ENCODE data around the gene NACC1. TPM values are rescaled to one million over a fixed set of nuclear protein-coding genes. Genes with fewer than 3 reads are reported as not detected.
A peak's percentile ranks its signal among the peaks of the same experiment; 100 is the strongest.

NACC1 gene
- total and polyA plus RNA-seq, 2 donors (not counting 3 experiments of a cell fraction or from before 2014, with no cell fraction given): 97.6 to 120 TPM

- H3K4me1 ChIP-seq (ENCODE audit: control insufficient read depth, extremely low read depth, insufficient read depth, low read length): peaks cover 12% of the 10 kb centered on the region
- TF ChIP-seq MAX (IDR thresholded peaks at IDR 0.05; ENCODE audit: insufficient read depth, insufficient read length) (peak; percentile 82), MYC (IDR thresholded peaks at IDR 0.05; ENCODE audit: low read depth, low read length) (no peak), JUN (IDR thresholded peaks at IDR 0.05; ENCODE audit: borderline replicate concordance, insufficient read depth, insufficient read length, low read depth) (no peak), CTCF (IDR thresholded peaks at IDR 0.05; ENCODE audit: extremely low read depth in 1 of 2, insufficient read depth in 1 of 2, low read depth in 1 of 2, low read length in 2 of 2) (peak in 1 of 2 donors; percentile 55), EZH2 (IDR thresholded peaks at IDR 0.05; ENCODE audit: borderline replicate concordance, low read depth, low read length, severe bottlenecking) (no peak), GATA2 (IDR thresholded peaks at IDR 0.05; ENCODE audit: insufficient read depth, insufficient read length, low read depth, low read length) (no peak), FOS (IDR thresholded peaks at IDR 0.05; ENCODE audit: borderline replicate concordance, insufficient read depth, low read length) (no peak), POLR2A (IDR thresholded peaks at IDR 0.05; ENCODE audit: low read depth, low read length) (peak; percentile 68), POLR2AphosphoS5 (IDR thresholded peaks at IDR 0.05; ENCODE audit: insufficient read depth, low read depth, low read length) (peak; percentile 84)
- no peaks in the 10 kb centered on the region for H3K27me3 ChIP-seq (ENCODE audit: control insufficient read depth in 2 of 2, insufficient read depth in 2 of 2, low read length in 2 of 2)
- no peaks in the 10 kb centered on the region for H3K9me3 ChIP-seq (replicated peaks; ENCODE audit: control insufficient read depth, insufficient read depth, low read length)
- peak within 1 kb of the TSS; percentile 32 for H3K4me2 ChIP-seq (ENCODE audit: insufficient read depth, low read length)
- DNase-seq (ENCODE audit: low read depth, low spot score) (peak; percentile 96), FAIRE-seq (peak; percentile 92)
- peak within 1 kb of the TSS; percentile 90 for H3K27ac ChIP-seq (ENCODE audit: insufficient read depth, low read depth, low read length)
- no peaks in the 10 kb centered on the region for H4K20me1 ChIP-seq (replicated peaks; ENCODE audit: control insufficient read depth, extremely low read depth, insufficient read depth, low read length)
- intact Hi-C loops (cut with micrococcal nuclease): loop anchor here (2.0 to 5.0 kb wide), 4 partner anchors 62 to 700 kb away; no protein-coding TSS in a partner anchor
- H3K9me1 ChIP-seq (replicated peaks; ENCODE audit: control insufficient read depth, extremely low read depth, insufficient read depth, low read length): no peaks in the 10 kb centered on the region
- ChIA-PET POLR2A (interaction anchor here (1.1 to 1.3 kb wide), 2 partner anchors 32 to 359 kb away, joined by 3 read pairs; partner anchors contain the start of genes JUNB and NACC1), CTCF (interaction anchor here (0.7 to 2.3 kb wide), 15 partner anchors 11 to 303 kb away, joined by 3 to 22 read pairs (median 4); partner anchors contain the start of gene NACC1)
- H3K9ac ChIP-seq (replicated peaks; ENCODE audit: extremely low read depth, insufficient read depth, low read length): peak within 1 kb of the TSS; percentile 95
- peaks cover 0 to under 1% of the 10 kb centered on the region in 2 experiments for H3K36me3 ChIP-seq (ENCODE audit: control insufficient read depth in 2 of 2, extremely low read depth in 1 of 2, insufficient read depth in 2 of 2, low read length in 2 of 2)
- peak within 1 kb of the TSS; percentile 50 to 97 (median 69) for H3K4me3 ChIP-seq (replicated peaks in 1 of 3; ENCODE audit: insufficient read depth in 1 of 3, low read depth in 1 of 3, low read length in 3 of 3)
- BruUV-seq (replicated peaks): no TSS peak
- H3K79me2 ChIP-seq (ENCODE audit: control insufficient read depth, insufficient read depth, low read length): peaks cover 43% of the 10 kb centered on the region
- dilution Hi-C loops (cut with MboI; ENCODE audit: extremely low pct_ligation_motif_present, low sequenced_read_pairs): no loop called here
- peak within 1 kb of the TSS; percentile 2 for H2AFZ ChIP-seq (ENCODE audit: low read depth, low read length)
These were observed 32.3 kb downstream of the NACC1 start, which contains the start of the genes IER2 and STX10 for GRCh38 chr19:13150187-13150930. Gene IER2 (plus strand): TSS chr19:13150411. CDS start chr19:13153187, 2,776 bp downstream. Gene STX10 (minus strand): TSS chr19:13150375. CDS start chr19:13150173, 202 bp downstream.
